Mucosa of rectum (tissue), 2 donors: ENCODE data around the gene GTF3C2.
A peak's percentile ranks its signal among the peaks of the same experiment; 100 is the strongest.
"Not testable (repeated sequence)": the region's sequence is repeated elsewhere in the genome, so short reads cannot be mapped to it uniquely, and the experiment has no call there.

Experiments used
- H3K27ac ChIP-seq, 2 donors: one replicate each; pipeline ENCODE4 v1.7.0; 2013; ENCODE audit warnings: inconsistent platforms in 2 of 2, low read depth in 2 of 2, low read length in 2 of 2
- H3K27me3 ChIP-seq, 2 donors: one replicate each; pipeline ENCODE4 v1.7.0; 2013; ENCODE audit warnings: low read length in 2 of 2; ENCODE audit not compliant: control insufficient read depth in 2 of 2, insufficient read depth in 2 of 2
- H3K36me3 ChIP-seq, 2 donors: one replicate each; pipeline ENCODE4 v1.7.0; 2013; ENCODE audit warnings: low read length in 2 of 2; ENCODE audit not compliant: control insufficient read depth in 2 of 2, insufficient read depth in 2 of 2
- H3K4me1 ChIP-seq, 2 donors: one replicate each; pipeline ENCODE4 v1.7.0; 2013; ENCODE audit warnings: low read length in 2 of 2, mild to moderate bottlenecking in 1 of 2; ENCODE audit not compliant: control insufficient read depth in 2 of 2, insufficient read depth in 2 of 2
- H3K4me3 ChIP-seq, 2 donors: one replicate each; pipeline ENCODE4 v1.7.0; 2013; ENCODE audit warnings: low read length in 2 of 2
- H3K9ac ChIP-seq, 2 donors: one replicate each; pipeline ENCODE4 v1.7.0; 2013; ENCODE audit warnings: low read length in 2 of 2, low read depth in 1 of 2, mild to moderate bottlenecking in 1 of 2
- H3K9me3 ChIP-seq, 2 donors: one replicate each; pipeline ENCODE4 v1.7.0; 2013; ENCODE audit warnings: low read length in 2 of 2; ENCODE audit not compliant: control insufficient read depth in 2 of 2
- donor health status: healthy.
- donor health status: Normal muscosa, but diverticular disease.

The GTF3C2 gene

DNA sequence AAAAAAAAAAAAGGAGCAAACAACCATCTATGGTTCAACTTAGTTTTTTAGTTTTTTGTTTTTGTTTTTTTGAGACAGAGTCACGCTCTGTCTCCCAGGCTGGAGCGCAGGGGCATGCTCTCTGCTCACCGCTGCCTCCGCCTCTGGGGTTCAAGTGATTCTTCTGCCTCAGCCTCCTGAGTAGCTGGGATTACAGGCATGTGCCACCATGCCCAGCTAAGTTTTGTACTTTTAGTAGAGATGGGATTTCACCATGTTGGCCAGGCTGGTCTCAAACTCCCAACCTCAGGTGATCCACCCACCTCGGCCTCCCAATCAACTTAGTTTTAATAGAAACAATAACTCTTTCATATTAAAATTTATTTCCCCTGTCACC is 3.2 kb downstream of the GTF3C2 start:
- H3K9ac ChIP-seq, H3K36me3 ChIP-seq, H3K4me3 ChIP-seq, H3K27me3 ChIP-seq, H3K9me3 ChIP-seq, H3K27ac ChIP-seq: not testable (repeated sequence)
- peaks cover 13 to 17% of the 10 kb centered on the region in 2 donors for H3K4me1 ChIP-seq

DNA sequence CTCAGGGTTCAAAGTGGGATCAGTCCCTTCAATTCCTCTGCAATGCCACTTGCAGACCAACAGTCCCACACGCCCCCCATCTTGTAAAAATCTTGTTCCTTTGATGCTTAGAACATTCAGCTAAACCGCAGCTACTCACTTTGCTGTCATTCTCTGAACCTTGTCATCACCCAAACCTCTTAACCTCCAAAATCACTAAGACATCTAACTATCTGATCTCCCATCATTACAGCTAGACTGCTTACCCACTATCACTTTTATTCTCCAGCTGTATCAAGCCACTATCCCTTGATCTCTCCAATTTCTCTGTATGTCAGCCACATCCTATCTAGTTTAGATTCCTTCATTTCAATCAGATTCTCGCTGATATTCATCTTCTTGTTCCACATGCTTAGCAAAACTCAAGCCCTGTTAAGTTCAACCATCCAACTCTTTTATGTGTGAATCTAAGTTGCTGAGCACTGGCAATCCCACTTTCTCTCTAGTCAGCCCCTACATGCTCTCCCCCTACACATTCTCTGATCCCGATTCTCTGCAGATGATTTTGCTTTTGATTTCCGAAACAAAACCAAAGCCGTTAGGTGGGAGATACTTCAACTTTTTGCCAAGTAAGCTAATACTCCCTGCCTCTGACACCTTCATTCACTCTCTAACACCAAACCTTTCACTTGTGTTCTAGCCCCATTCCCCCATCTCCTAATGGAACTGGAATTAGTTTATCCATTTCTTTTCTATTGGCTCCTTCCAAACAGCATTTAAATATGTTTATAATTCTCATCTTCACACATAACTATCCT is 4.6 kb downstream of the GTF3C2 start:
- Histone ChIP-seq H3K9ac (no peak overlapping the region), H3K4me3 (no peak overlapping the region), H3K27me3 (no peaks in the 10 kb centered on the region), H3K4me1 (peaks cover 13 to 14% of the 10 kb centered on the region in 2 donors), H3K27ac (no peak overlapping the region), H3K36me3 (no peaks in the 10 kb centered on the region), H3K9me3 (no peaks in the 10 kb centered on the region)

DNA sequence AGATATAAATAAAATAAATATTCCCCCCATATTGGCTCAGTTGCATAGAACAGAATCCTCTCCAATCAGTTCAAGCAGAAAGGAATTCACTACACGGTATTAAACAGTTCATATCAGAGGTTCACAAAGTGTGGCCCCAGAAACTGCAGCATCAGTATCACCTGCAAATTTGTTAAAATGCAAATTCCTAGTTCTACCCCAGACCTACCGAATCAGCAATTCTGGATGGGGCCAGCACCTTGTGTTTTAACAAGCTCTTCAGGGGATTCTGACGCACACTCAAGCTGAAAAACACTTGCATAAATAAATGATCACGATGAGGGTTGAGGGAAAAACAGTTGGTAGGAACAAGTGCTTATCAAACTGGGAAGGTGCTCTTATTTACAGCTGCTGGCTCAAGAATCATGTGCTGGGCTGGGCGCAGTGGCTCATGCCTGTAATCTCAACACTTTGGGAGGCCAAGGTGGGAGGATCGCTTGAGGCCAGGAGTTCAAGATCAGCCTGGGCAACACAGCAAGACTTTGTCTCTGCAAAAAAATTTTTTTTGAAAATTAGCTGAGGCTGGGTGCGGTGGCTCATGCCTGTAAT is 6.4 kb downstream of the GTF3C2 start:
- Histone ChIP-seq H3K4me3 (no peak overlapping the region), H3K27me3 (no peaks in the 10 kb centered on the region), H3K36me3 (no peaks in the 10 kb centered on the region), H3K9me3 (no peaks in the 10 kb centered on the region), H3K4me1 (peaks cover 5 to 7% of the 10 kb centered on the region in 2 donors), H3K27ac (no peak overlapping the region), H3K9ac (no peak overlapping the region)

DNA sequence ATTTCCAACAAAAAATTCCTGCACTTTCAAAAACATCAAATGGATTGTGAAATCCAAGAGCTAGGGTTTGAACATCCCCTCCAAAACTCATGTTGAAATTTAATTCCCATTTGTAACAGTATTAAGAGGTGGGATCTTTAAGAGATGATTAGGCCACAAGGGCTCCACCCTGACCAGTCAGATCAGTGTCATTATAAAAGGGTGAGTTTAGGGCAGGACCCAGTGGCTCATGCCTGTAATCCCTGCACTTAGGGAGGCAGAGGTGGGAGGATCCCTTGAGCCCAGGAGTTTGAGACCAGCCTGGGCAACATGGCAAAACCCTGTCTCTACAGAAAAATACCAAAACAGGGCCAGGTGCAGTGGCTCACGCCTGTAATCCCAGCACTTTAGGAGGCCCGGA is 8.9 kb downstream of the GTF3C2 start:
- peaks cover 5 to 7% of the 10 kb centered on the region in 2 donors for H3K36me3 ChIP-seq
- no peak overlapping the region for H3K9ac ChIP-seq
- H3K4me3 ChIP-seq, result no peak overlapping the region
- H3K9me3 ChIP-seq, result no peaks in the 10 kb centered on the region
- H3K27ac ChIP-seq, result no peak overlapping the region
- no peaks in the 10 kb centered on the region for H3K4me1 ChIP-seq
- no peaks in the 10 kb centered on the region for H3K27me3 ChIP-seq

DNA sequence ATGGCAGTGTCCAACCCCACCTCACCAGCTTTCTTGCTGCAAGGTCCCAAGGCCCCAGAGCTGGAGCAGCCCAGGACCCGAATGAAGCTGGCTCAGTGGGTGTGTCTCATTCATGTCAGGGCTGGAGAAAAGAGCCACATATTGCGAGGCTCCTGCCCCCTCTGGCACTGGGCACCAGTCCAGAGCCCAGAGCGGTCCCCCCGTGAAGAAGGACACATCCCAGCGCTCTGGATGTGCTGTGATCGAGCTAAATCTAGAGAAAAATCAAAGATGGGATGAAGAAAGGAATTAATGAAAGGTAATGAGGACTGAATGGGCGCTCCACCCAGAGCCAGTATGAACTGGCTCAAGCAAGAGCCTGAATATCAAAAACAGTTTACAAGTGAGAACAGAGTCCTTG is 20.4 kb downstream of the GTF3C2 start:
- Histone ChIP-seq H3K27ac (no peak overlapping the region), H3K4me1 (no peaks in the 10 kb centered on the region), H3K36me3 (peaks cover 59 to 63% of the 10 kb centered on the region in 2 donors), H3K9ac (no peak overlapping the region), H3K4me3 (no peak overlapping the region), H3K9me3 (no peaks in the 10 kb centered on the region), H3K27me3 (no peaks in the 10 kb centered on the region)

DNA sequence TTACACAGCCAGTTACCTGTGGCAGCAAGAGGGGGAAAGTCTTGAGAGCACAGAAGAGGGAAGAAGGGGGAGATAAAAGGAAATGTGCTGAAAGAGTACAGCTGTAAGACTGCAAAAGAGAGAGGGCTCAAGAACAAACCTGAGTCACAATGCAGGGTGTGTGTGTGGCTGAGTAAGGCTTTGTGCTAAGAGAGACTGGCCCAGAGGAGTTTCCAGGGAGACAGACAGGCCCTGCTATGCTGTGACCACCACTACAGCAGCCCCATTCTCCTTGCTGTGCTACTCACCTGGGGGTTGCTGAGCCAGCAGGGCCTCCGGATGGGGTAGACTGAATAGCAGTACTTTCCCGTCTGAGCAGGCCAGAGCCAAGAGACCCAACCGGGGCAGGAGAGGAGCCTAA is 21.3 kb downstream of the GTF3C2 start:
- Histone ChIP-seq H3K27me3 (no peaks in the 10 kb centered on the region), H3K4me1 (no peaks in the 10 kb centered on the region), H3K9ac (no peak overlapping the region), H3K27ac (no peak overlapping the region), H3K36me3 (peaks cover 58 to 68% of the 10 kb centered on the region in 2 donors), H3K4me3 (no peak overlapping the region), H3K9me3 (no peaks in the 10 kb centered on the region)

DNA sequence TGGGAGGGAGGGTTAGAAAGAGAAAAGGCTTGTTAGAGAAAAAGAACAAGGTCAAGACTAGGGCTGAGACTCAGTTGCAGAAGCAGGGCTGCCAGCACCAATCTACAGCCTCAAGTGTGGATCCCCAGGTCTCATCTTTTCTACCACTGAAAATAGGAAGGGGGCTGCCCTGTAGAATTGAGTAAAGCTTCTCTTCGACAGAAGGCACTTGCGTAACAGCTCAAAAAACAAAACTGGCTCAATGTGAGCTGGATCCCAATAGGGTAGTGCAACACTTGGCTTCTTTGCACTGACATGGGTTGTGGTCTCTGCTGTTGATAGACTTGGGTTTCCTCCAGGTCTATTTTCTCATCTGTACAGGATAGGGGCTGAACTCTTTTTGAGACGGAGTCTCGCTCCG is 31.8 kb downstream of the GTF3C2 start:
- H3K27me3 ChIP-seq, result no peaks in the 10 kb centered on the region

DNA sequence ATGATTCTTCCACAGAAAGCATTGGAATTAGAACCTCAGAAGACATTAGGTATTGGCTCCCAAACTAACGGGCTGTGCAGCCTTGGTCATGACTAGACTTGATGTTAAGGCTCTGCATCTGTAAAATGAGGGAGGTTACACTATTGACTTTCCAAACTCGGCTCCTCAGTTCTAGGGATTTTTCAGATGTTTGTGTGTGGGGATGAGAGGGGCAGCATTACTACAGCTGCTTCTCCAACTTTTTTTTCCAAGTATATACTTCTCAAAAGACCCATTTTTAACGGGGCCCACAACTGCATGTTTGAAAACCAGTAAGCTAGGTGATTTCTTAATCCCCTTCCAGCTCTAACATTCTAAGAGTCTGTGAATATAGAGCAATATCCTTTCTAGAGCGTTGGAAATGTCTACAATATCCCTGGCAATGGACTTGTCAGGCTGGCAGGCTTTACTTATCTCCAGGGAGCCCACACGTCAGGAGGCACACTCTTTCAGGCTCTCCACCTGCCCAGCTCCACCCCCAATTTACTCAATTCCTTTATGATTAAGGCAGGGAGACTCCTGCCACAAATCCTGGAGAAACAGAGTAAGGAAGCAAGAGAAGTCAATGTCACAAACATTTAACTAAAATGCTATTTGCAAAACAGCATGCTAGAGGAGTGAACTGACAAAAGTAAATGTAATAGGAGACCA is 32.8 kb downstream of the GTF3C2 start:
- peaks cover 19 to 23% of the 10 kb centered on the region in 2 donors for H3K36me3 ChIP-seq
- H3K27ac ChIP-seq, result peak overlapping the region; percentile 84 to 89
- H3K4me1 ChIP-seq, result peaks cover 15 to 23% of the 10 kb centered on the region in 2 donors
- H3K9me3 ChIP-seq, result no peaks in the 10 kb centered on the region
- peak overlapping the region; percentile 67 to 99 for H3K4me3 ChIP-seq
- peak overlapping the region; percentile 97 for H3K9ac ChIP-seq
- no peaks in the 10 kb centered on the region for H3K27me3 ChIP-seq

More for the DNA sequence above, 31.8 kb downstream of the GTF3C2 start:
- H3K9ac ChIP-seq, result no peak overlapping the region
- H3K27ac ChIP-seq, result no peak overlapping the region
- peaks cover 25 to 33% of the 10 kb centered on the region in 2 donors for H3K36me3 ChIP-seq
- H3K4me3 ChIP-seq, result no peak overlapping the region
- H3K4me1 ChIP-seq, result peaks cover 15 to 23% of the 10 kb centered on the region in 2 donors
- H3K9me3 ChIP-seq, result no peaks in the 10 kb centered on the region

DNA sequence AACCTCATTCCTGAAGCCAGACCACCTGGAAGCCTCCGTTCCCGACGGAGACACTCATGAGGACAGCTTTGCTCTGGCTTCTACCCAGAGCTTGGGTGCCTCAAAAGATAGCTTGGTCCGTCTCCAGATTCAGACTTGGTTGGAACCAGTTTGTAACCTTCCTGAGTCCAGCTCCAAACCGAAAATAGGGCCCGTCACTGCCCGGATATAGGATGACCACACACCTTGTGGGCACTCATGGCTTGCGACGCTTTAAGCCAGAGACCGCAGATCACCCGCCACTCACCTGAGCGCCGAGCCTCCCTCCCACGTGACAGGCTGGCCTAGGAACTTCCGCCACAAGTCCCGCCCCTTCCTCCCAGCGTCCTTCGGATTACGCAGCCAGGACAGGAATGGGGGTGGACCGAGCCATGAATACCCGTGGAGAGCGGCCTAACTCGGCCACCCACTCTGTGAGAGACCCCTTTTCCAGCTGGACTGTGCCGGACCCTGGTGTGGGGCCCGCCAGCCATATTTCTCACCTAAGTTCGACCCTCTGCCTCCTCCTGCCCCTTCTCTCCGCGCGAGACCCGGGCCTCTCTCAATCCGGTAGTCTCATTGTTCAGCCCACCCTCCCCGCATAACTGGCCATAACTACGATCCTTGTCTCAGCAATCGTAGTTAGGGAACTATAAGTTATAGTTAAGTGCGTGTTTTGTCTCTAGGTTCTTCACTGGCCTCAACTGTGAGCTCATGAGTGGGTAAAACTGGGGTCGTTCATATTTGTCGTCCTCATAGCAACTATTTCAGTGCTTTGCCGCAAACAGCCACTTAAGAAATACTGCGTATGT is 33.6 kb downstream of the GTF3C2 start, which contains the start of gene MPV17:
Gene MPV17, minus strand, starts transcription at position 332 of the 830 bp plus-strand sequence. CDS start 580 bp downstream, outside the sequence.
- peak within 1 kb of the TSS; percentile 97 for H3K9ac ChIP-seq
- peak within 1 kb of the TSS; percentile 67 to 99 for H3K4me3 ChIP-seq
- H3K4me1 ChIP-seq, result peaks cover 15 to 23% of the 10 kb centered on the region in 2 donors
- H3K9me3 ChIP-seq, result no peaks in the 10 kb centered on the region
- no peaks in the 10 kb centered on the region for H3K27me3 ChIP-seq
- peaks cover 11 to 16% of the 10 kb centered on the region in 2 donors for H3K36me3 ChIP-seq
- peak within 1 kb of the TSS; percentile 84 to 89 for H3K27ac ChIP-seq
